GM12864 (cell line): ENCODE measurements around the gene BCL11B.

ENCODE experiments used
- DNase-seq: peaks from one replicate; pipeline ENCODE4 v3.0.0-alpha.2; 2011; ENCODE audit warnings: low read depth
- H3K4me3 ChIP-seq: 2 replicates; pipeline ENCODE4 v1.5.1; 2011; ENCODE audit warnings: mild to moderate bottlenecking, low read depth, low read length, control low read depth
- TF ChIP-seq, protein P1 (sequence below): IDR thresholded peaks from 2 replicates; pipeline ENCODE4 v1.5.1; 2011; ENCODE audit warnings: low read depth, mild to moderate bottlenecking, moderate library complexity, low read length, control low read depth, inconsistent platforms; ENCODE audit errors: missing control alignments

BCL11B gene

DNA sequence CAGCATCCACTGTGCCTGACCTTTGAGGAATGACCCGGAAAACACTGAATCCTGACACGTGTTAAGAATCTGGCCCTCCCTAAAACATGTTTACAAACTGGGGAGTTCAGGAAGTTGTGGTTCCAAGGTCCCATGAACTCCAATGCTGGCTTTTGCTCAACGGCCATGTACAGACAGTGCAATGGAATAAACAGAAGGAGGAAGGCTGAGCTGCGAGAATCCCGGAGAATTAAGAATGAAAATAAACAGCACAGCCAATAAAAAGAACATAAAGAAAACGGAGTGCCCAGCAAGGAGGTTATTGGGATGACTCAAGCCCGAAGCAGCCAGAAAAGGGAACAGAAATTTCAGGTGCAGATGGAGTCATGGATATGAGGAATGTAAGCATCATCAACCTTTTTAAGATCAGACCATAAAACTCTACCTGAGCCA lies 32.3 kb downstream of the BCL11B start:
- TF ChIP-seq, protein P1, sequence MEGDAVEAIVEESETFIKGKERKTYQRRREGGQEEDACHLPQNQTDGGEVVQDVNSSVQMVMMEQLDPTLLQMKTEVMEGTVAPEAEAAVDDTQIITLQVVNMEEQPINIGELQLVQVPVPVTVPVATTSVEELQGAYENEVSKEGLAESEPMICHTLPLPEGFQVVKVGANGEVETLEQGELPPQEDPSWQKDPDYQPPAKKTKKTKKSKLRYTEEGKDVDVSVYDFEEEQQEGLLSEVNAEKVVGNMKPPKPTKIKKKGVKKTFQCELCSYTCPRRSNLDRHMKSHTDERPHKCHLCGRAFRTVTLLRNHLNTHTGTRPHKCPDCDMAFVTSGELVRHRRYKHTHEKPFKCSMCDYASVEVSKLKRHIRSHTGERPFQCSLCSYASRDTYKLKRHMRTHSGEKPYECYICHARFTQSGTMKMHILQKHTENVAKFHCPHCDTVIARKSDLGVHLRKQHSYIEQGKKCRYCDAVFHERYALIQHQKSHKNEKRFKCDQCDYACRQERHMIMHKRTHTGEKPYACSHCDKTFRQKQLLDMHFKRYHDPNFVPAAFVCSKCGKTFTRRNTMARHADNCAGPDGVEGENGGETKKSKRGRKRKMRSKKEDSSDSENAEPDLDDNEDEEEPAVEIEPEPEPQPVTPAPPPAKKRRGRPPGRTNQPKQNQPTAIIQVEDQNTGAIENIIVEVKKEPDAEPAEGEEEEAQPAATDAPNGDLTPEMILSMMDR = no peak
- H3K4me3 ChIP-seq = no peak overlapping the region
- no peak for DNase-seq

DNA sequence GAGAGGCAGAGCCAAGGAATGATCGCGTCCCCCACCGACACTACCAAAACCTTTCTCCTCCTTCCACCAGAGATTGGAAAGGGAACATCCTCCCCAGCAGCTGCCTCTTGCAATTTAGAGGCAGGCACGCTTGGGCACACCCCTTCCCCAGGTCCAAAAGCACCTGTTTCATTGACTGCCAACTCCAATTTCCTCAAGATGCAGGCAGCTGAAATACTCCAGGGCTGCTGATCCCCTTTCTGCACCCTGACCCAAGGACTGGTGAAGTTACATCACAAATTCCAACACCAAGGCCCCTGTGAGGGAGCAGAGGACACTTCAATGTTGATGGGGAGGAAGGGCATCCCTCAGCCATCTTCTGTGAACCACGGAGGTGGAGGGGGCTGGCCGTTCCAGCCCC lies 33.8 kb downstream of the BCL11B start:
- no peak for DNase-seq
- no peak overlapping the region for H3K4me3 ChIP-seq
- TF ChIP-seq, protein P1 = no peak

DNA sequence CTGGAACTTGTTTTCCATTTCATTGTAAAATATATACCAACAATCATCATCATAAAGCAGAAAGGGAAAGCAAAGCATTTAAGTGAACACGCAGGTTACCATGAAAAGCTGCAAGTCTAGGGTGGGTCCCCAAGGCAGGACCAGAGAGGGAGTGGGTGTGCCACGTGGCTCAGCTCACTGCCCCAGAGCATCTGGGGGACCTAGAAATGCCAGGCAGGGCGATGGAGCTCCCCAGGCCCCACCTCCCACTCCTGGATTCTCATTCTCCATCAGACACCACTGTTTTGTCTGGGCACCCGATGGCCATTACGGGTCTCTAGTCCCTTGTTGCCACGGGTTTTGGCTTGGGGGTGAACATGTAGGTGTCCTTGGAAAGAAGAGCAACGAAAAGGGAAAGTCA lies 34.7 kb downstream of the BCL11B start:
- TF ChIP-seq, protein P1 = no peak

DNA sequence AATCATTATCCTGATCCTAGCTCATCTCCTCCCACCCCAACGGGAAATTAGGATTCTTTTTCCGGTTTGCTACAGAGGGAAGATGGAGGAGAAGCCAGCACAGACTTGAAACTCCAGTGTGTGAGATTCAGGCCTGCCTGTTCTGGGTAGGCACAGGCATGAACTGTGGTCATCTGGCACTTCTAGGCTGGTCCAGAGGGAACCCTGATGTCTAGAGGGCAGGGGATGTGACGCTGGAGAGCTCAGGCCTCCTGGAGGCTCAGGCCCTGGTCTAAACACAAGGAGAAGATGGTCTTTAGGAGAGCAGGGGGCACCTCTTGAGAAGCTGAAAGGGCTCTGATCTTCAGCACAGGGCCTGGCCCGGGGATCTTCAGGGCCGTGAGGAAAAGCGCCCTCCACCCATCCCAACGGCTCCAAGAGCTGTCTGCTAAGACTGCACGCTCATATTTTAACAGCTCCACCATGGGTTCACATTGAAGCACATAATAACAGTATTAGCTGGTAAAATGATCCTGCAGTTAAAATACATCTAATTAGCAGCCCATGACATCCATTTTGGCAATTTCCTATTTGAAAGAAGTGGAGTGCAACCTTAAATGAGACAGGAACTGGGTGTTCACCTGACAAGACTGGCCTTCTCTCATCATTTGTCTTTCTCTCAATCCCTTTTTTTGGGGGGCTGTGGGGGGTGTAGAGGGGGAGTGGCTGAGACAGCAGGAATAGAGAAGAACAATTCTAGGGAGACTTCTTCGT lies 35.4 kb downstream of the BCL11B start:
- no peak overlapping the region for H3K4me3 ChIP-seq
- TF ChIP-seq, protein P1 = no peak
- DNase-seq = no peak

More for the DNA sequence above, 34.7 kb downstream of the BCL11B start:
- H3K4me3 ChIP-seq = no peak overlapping the region
- DNase-seq = no peak

DNA sequence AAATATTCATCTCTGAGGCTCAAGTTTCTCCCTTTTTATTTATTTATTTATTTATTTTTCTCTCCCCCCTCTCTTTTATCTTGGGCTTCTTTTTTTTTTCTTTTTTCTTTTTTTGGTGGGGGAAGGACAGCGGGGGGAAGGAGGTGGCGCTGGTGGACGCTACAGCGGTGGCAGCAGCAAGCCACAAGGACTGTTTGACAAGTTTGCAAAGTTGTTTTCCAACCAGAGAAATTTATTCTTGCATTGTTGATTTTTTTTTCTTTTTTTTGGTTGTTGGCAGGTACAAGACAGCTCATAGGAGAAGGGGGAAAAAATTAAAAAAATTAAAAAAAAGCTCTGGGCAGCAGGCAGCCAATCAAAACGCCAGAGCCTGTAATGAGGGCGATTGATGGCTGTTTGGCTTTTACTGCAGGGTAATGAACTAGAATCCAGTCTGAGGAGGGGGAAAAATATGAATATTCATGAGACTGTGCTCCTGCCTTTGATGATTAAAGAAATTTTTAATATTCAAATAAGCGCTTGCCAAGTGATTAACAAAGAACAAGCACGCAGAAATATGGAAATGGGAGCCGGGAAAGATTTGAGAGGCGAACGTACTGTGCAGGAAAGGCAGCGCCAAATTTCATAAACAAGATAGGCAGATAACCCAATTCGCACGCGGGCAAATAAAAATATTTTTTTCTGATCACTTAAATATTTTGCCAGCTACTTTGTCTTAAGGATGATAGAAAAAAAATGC lies 36.2 kb downstream of the BCL11B start:
- H3K4me3 ChIP-seq = no peak overlapping the region
- TF ChIP-seq, protein P1 = no peak
- no peak for DNase-seq

DNA sequence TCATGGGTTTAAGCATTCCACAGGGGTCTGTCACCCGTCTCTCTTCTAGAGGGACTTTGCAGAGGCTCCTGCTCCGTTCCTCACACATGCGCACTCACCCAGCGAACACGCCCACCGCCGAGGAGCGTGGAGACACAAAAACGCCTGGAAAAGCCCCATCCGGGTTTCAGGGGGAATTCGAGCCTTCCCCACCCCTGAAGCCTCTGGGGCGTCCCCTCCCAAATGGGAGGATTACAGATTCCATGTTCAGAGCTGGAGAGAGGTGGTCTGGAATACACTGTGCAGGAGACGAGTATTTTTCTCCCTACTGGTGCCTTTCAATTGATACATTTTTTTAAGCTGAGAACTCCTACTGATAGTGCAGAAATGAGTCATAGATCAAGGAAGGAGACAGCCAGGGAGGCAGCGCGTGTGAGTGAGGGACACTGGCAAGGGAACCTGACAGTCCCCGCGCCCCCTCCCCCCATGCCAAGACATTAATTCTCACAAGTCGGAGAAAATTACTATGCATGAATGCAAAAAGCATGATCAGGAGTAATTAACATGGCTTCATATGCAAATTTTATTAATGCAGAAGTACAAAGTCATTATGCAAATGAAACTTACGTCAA lies 36.9 kb downstream of the BCL11B start:
- TF ChIP-seq, protein P1 = no peak
- H3K4me3 ChIP-seq = no peak overlapping the region
- no peak for DNase-seq
